Fibroblast of lung (primary cell): ENCODE results near the gene PRPF6.

ENCODE experiments used
- CTCF ChIP-seq, 2 donors: IDR thresholded peaks in 1 of 2; conservative IDR thresholded peaks in 1 of 2; 1 replicate in 1 of 2; 2 replicates in 1 of 2; pipeline ENCODE4 v1.5.1; 2011 to 2012; ENCODE audit warnings: low read length in 2 of 2, control low read depth in 1 of 2, inconsistent platforms in 1 of 2, low read depth in 1 of 2, mild to moderate bottlenecking in 1 of 2
- EZH2 ChIP-seq: IDR thresholded peaks from 2 replicates; pipeline ENCODE4 v1.5.1; 2012; ENCODE audit warnings: low read length, control low read depth, mild to moderate bottlenecking; ENCODE audit errors: missing control alignments

DNA sequence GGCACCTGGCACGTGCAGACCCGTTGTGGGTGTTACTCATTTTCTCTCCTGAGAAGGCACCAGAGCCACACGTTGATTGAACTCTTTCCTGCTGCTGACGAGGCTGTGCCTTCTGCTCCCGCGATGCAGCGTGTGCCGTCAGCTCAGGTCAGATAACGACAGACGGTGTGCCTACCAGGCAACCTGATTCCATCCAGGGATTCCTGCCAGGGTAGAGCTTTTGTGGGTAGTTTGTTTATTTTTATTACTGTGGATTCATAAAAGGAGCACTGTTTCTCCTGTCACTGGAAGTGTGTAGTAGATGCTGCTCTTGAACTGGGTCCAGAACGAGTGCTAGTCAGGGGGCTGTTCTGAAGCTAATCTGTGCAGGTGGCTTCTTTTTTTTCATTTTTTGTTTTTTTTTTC is 20.7 kb downstream of the PRPF6 start:
- TF ChIP-seq CTCF (conservative IDR thresholded peaks at IDR 0.05 in 1 of 2, IDR thresholded peaks at IDR 0.05 in 1 of 2; ENCODE audit: low read depth in 1 of 2, low read length in 2 of 2): no peak
- no peak for TF ChIP-seq EZH2
